Measurements from ENCODE around the gene ARHGAP6.
A peak's percentile ranks its signal among the peaks of the same experiment; 100 is the strongest.
"Not testable (repeated sequence)": the region's sequence is repeated elsewhere in the genome, so short reads cannot be mapped to it uniquely, and the experiment has no call there.

ARHGAP6 gene

GRCh38 chrX:11528623-11529022 is 137.1 kb downstream of the ARHGAP6 start:
- ATAC-seq = no peak
- no peak for TF ChIP-seq BACH2 (CRISPR knock-in tag; IDR thresholded peaks at IDR 0.05; ENCODE audit: borderline replicate concordance)

GRCh38 chrX:11525685-11526084 is 140.0 kb downstream of the ARHGAP6 start:
- no peak for ATAC-seq
- TF ChIP-seq TCF4 (CRISPR knock-in tag; IDR thresholded peaks at IDR 0.05; ENCODE audit: borderline replicate concordance) = no peak
- no peak for TF ChIP-seq ZNF565 (CRISPR knock-in tag; conservative IDR thresholded peaks at IDR 0.05; ENCODE audit: low read depth)
- no peak for TF ChIP-seq ZNF8 (CRISPR knock-in tag; IDR thresholded peaks at IDR 0.05)
- no peak for TF ChIP-seq ZFP3 (CRISPR knock-in tag; IDR thresholded peaks at IDR 0.05)
- no peak for TF ChIP-seq TOX (CRISPR knock-in tag; IDR thresholded peaks at IDR 0.05; ENCODE audit: borderline replicate concordance)
- TF ChIP-seq ZC3H10 (CRISPR knock-in tag; IDR thresholded peaks at IDR 0.05) = no peak
- TF ChIP-seq ZNF70 (CRISPR knock-in tag; IDR thresholded peaks at IDR 0.05) = no peak
- TF ChIP-seq PATZ1 (CRISPR knock-in tag; IDR thresholded peaks at IDR 0.05; ENCODE audit: borderline replicate concordance) = no peak
- TF ChIP-seq CSRNP3 (CRISPR knock-in tag; IDR thresholded peaks at IDR 0.05) = no peak
- no peak for TF ChIP-seq ZFP30 (CRISPR knock-in tag; IDR thresholded peaks at IDR 0.05)
- TF ChIP-seq BACH2 (CRISPR knock-in tag; IDR thresholded peaks at IDR 0.05; ENCODE audit: borderline replicate concordance) = no peak
- TF ChIP-seq ISL1 (CRISPR knock-in tag; IDR thresholded peaks at IDR 0.05) = no peak
- TF ChIP-seq GLIS3 (CRISPR knock-in tag; IDR thresholded peaks at IDR 0.05) = no peak
- TF ChIP-seq ARNTL (CRISPR knock-in tag; IDR thresholded peaks at IDR 0.05; ENCODE audit: borderline replicate concordance, low read depth) = no peak
- no peak for TF ChIP-seq RARB (CRISPR knock-in tag; IDR thresholded peaks at IDR 0.05)
- no peak for TF ChIP-seq SNAI2 (CRISPR knock-in tag; IDR thresholded peaks at IDR 0.05)
- TF ChIP-seq OSR1 (CRISPR knock-in tag; IDR thresholded peaks at IDR 0.05) = no peak
- no peak for TF ChIP-seq POU6F1 (CRISPR knock-in tag; IDR thresholded peaks at IDR 0.05; ENCODE audit: borderline replicate concordance, low read depth)

- ATAC-seq = not testable (repeated sequence)
Observed at GRCh38 chrX:11519234-11519633, 146.5 kb downstream of the ARHGAP6 start.

GRCh38 chrX:11509786-11510185 is 155.9 kb downstream of the ARHGAP6 start:
- TF ChIP-seq ISL1 (CRISPR knock-in tag; IDR thresholded peaks at IDR 0.05) (peak; percentile 27; the same call in 1 of the 2 replicates), TCF4 (CRISPR knock-in tag; IDR thresholded peaks at IDR 0.05; ENCODE audit: borderline replicate concordance) (no peak), ZNF8 (CRISPR knock-in tag; IDR thresholded peaks at IDR 0.05) (no peak), TSHZ2 (CRISPR knock-in tag; IDR thresholded peaks at IDR 0.05) (no peak)
- ATAC-seq = no peak; the same call in 2 of the 3 replicates

GRCh38 chrX:11504234-11504633 is 161.5 kb downstream of the ARHGAP6 start:
- no peak for ATAC-seq
- TF ChIP-seq SNAI2 (CRISPR knock-in tag; IDR thresholded peaks at IDR 0.05) (no peak), ESRRG (CRISPR knock-in tag; IDR thresholded peaks at IDR 0.05) (no peak), CSRNP3 (CRISPR knock-in tag; IDR thresholded peaks at IDR 0.05) (no peak)
